Suprapubic skin (tissue), 3 donors: ENCODE data around the gene WDR91.

Experiments
- EP300 ChIP-seq: sonication (generic); formaldehyde crosslinking; IDR thresholded peaks from one replicate; pipeline ENCODE4 v1.6.1; 2017; ENCODE audit warnings: antibody characterized with exemption
- POLR2A ChIP-seq, 2 donors: fragments of 450-650 bp; IDR thresholded peaks; one replicate each; pipeline ENCODE4 v1.6.1; 2017; ENCODE audit warnings: antibody characterized with exemption in 2 of 2, mild to moderate bottlenecking in 2 of 2, moderate library complexity in 2 of 2
- TF ChIP-seq, protein P1 (sequence below), 2 donors: fragments of 200-600 bp in 1 of 2; fragments of 450-650 bp in 1 of 2; sonication (generic) in 1 of 2; IDR thresholded peaks; one replicate each; pipeline ENCODE4 v1.5.1; 2016 to 2019; ENCODE audit warnings: antibody characterized with exemption in 2 of 2, mild to moderate bottlenecking in 1 of 2, moderate library complexity in 1 of 2

DNA sequence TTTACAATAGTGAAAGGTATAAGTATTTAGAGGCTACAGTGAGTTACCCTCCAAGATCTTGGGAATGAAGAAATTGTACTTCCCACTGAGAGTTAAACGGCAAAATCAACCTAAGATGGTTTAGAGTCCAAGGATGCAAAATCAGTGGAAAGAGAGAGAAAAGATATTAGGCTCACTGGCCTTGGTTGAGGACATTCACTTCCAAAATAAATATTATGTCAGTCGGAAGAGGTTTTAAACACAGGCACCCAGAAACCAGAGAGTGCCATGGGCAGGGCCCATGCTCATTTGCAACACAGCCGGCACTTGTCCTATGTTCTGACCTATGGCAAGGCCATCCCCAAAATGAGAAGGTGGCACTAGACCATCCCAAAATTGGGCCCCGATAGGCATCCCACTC, 3.9 kb upstream of the WDR91 start:
- TF ChIP-seq, protein P1, sequence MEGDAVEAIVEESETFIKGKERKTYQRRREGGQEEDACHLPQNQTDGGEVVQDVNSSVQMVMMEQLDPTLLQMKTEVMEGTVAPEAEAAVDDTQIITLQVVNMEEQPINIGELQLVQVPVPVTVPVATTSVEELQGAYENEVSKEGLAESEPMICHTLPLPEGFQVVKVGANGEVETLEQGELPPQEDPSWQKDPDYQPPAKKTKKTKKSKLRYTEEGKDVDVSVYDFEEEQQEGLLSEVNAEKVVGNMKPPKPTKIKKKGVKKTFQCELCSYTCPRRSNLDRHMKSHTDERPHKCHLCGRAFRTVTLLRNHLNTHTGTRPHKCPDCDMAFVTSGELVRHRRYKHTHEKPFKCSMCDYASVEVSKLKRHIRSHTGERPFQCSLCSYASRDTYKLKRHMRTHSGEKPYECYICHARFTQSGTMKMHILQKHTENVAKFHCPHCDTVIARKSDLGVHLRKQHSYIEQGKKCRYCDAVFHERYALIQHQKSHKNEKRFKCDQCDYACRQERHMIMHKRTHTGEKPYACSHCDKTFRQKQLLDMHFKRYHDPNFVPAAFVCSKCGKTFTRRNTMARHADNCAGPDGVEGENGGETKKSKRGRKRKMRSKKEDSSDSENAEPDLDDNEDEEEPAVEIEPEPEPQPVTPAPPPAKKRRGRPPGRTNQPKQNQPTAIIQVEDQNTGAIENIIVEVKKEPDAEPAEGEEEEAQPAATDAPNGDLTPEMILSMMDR (IDR thresholded peaks at IDR 0.05), result no peak
- no peak for TF ChIP-seq POLR2A (IDR thresholded peaks at IDR 0.05)
- no peak for TF ChIP-seq EP300
